Neural cell (in vitro differentiated cells): ENCODE data around the gene CD163.

ENCODE experiments used
- CTCF ChIP-seq: fragments of 450-650 bp; IDR thresholded peaks from 2 replicates; pipeline ENCODE4 v1.5.1; 2014; ENCODE audit warnings: antibody characterized with exemption, mild to moderate bottlenecking, moderate library complexity; ENCODE audit not compliant: poor library complexity, severe bottlenecking
- REST ChIP-seq: IDR thresholded peaks from 2 replicates; pipeline ENCODE4 v1.6.1; 2012; ENCODE audit warnings: borderline replicate concordance
- TAF1 ChIP-seq: IDR thresholded peaks from 2 replicates; pipeline ENCODE4 v1.6.1; 2012; ENCODE audit warnings: low read depth

GRCh38 chr12:7433276-7433822 is 70.2 kb downstream of the CD163 start:
- TF ChIP-seq REST (no peak), CTCF (no peak), TAF1 (no peak)
